Hepatocyte (in vitro differentiated cells): ENCODE measurements around the gene STAU1. TPM values are rescaled to one million over a fixed set of nuclear protein-coding genes. Genes with fewer than 3 reads are reported as not detected.

Experiments
- DNase-seq: peaks from one replicate; pipeline ENCODE4 v3.0.0-alpha.2; 2016; ENCODE audit warnings: low spot score
- H2AFZ ChIP-seq: fragments of 200-600 bp; sonication (generic); 2 replicates; pipeline ENCODE4 v1.6.0; 2016; ENCODE audit warnings: antibody characterized with exemption, mild to moderate bottlenecking
- H3K27ac ChIP-seq: fragments of 200-600 bp; sonication (generic); 2 replicates; pipeline ENCODE4 v1.5.1; 2016; ENCODE audit warnings: mild to moderate bottlenecking
- H3K27me3 ChIP-seq: fragments of 200-600 bp; sonication (generic); 2 replicates; pipeline ENCODE4 v1.6.1; 2016
- H3K36me3 ChIP-seq: fragments of 200-600 bp; sonication (generic); replicated peaks from 2 replicates; pipeline ENCODE4 v1.5.1; 2016; ENCODE audit warnings: low read depth; ENCODE audit not compliant: insufficient read depth
- H3K4me1 ChIP-seq: fragments of 200-600 bp; sonication (generic); 2 replicates; pipeline ENCODE4 v1.5.1; 2016; ENCODE audit warnings: mild to moderate bottlenecking, moderate library complexity; ENCODE audit not compliant: insufficient read depth
- H3K4me2 ChIP-seq: fragments of 200-600 bp; sonication (generic); 2 replicates; pipeline ENCODE4 v1.6.0; 2016
- H3K4me3 ChIP-seq: fragments of 200-600 bp; sonication (generic); 2 replicates; pipeline ENCODE4 v1.5.1; 2016; ENCODE audit warnings: mild to moderate bottlenecking
- H3K79me2 ChIP-seq: fragments of 200-600 bp; sonication (generic); 2 replicates; pipeline ENCODE4 v1.6.0; 2017; ENCODE audit warnings: mild to moderate bottlenecking
- H3K9me2 ChIP-seq: fragments of 200-600 bp; sonication (generic); replicated peaks from 2 replicates; pipeline ENCODE4 v1.6.0; 2017; ENCODE audit warnings: mild to moderate bottlenecking; ENCODE audit not compliant: insufficient read depth
- H3K9me3 ChIP-seq: fragments of 200-600 bp; sonication (generic); 2 replicates; pipeline ENCODE4 v1.5.1; 2016; ENCODE audit warnings: low read depth, mild to moderate bottlenecking
- H4K20me1 ChIP-seq: fragments of 200-600 bp; sonication (generic); 2 replicates; pipeline ENCODE4 v1.6.0; 2016; ENCODE audit warnings: mild to moderate bottlenecking; ENCODE audit not compliant: insufficient read depth, poor library complexity, severe bottlenecking
- CTCF ChIP-seq: fragments of 200-600 bp; sonication (generic); IDR thresholded peaks from 2 replicates; pipeline ENCODE4 v1.5.1; 2016; ENCODE audit warnings: antibody characterized with exemption, mild to moderate bottlenecking; ENCODE audit not compliant: poor library complexity
- EZH2 ChIP-seq: fragments of 200-600 bp; sonication (generic); IDR thresholded peaks from 2 replicates; pipeline ENCODE4 v1.6.1; 2016; ENCODE audit warnings: antibody characterized with exemption, mild to moderate bottlenecking, borderline replicate concordance
- EZH2phosphoT487 ChIP-seq: fragments of 200-600 bp; sonication (generic); IDR thresholded peaks from one replicate; pipeline ENCODE4 v1.6.1; 2018; ENCODE audit warnings: antibody characterized with exemption, mild to moderate bottlenecking, low read depth, moderate library complexity; ENCODE audit not compliant: unreplicated experiment, severe bottlenecking
- WGBS: methylation state at CpG from one replicate; pipeline ENCODE4 v1.1.6; 2016; ENCODE audit warnings: low lambda C conversion rate; ENCODE audit errors: missing lambda C conversion rate; 5-methylcytosine and 5-hydroxymethylcytosine counted together
- polyA plus RNA-seq: library from polyadenylated mRNA; unstranded; fragments of >200 nt; fragmentation: Nextera tagmentation; extraction: Ambion mirVana; gene quantifications from 2 replicates; pipeline ENCODE4 v1.2.1, GENCODE V29; 2016
- total RNA-seq: library from RNA; depleted of rRNA; stranded (reverse); fragments of >200 nt; gene quantifications from 2 replicates; pipeline ENCODE4 v1.2.3, GENCODE V29; 2014

The STAU1 gene
- total and polyA plus RNA-seq, 2 experiments from 2014 or later = 72.9 to 84.5 TPM

- no peaks in the 10 kb centered on the region for H4K20me1 ChIP-seq
- no peaks in the 10 kb centered on the region for H3K9me2 ChIP-seq
- WGBS = 70% methylated on average over 7 of the region's 8 CpGs
- H3K4me1 ChIP-seq = no peaks in the 10 kb centered on the region
- H3K79me2 ChIP-seq = no peaks in the 10 kb centered on the region
- no peaks in the 10 kb centered on the region for H3K27me3 ChIP-seq
- peak overlapping the region; percentile 20 for H3K27ac ChIP-seq
- no peaks in the 10 kb centered on the region for H3K9me3 ChIP-seq
- H2AFZ ChIP-seq = no peak overlapping the region
- DNase-seq = no peak
- H3K36me3 ChIP-seq = no peaks in the 10 kb centered on the region
- TF ChIP-seq CTCF = no peak
- TF ChIP-seq EZH2 = no peak
- TF ChIP-seq EZH2phosphoT487 = no peak
- H3K4me2 ChIP-seq = no peak overlapping the region
- no peak overlapping the region for H3K4me3 ChIP-seq
Observed at GRCh38 chr20:49230561-49231133, 42.5 kb upstream of the STAU1 start.

- no peaks in the 10 kb centered on the region for H3K36me3 ChIP-seq
- H3K79me2 ChIP-seq = no peaks in the 10 kb centered on the region
- no peaks in the 10 kb centered on the region for H3K27me3 ChIP-seq
- H3K9me2 ChIP-seq = no peaks in the 10 kb centered on the region
- H3K4me3 ChIP-seq = no peak overlapping the region
- no peak overlapping the region for H3K27ac ChIP-seq
- no peaks in the 10 kb centered on the region for H3K4me1 ChIP-seq
- 96% methylated on average over 10 of the region's 10 CpGs for WGBS
- no peak for DNase-seq
- H2AFZ ChIP-seq = no peak overlapping the region
- H3K9me3 ChIP-seq = no peaks in the 10 kb centered on the region
- H4K20me1 ChIP-seq = no peaks in the 10 kb centered on the region
- TF ChIP-seq EZH2 = no peak
- no peak for TF ChIP-seq EZH2phosphoT487
- TF ChIP-seq CTCF = no peak
- no peak overlapping the region for H3K4me2 ChIP-seq
Observed at GRCh38 chr20:49230021-49230420, 41.9 kb upstream of the STAU1 start.

GRCh38 chr20:49229381-49229780, 41.2 kb upstream of the STAU1 start:
- Histone ChIP-seq H3K9me2 (no peaks in the 10 kb centered on the region), H3K36me3 (no peaks in the 10 kb centered on the region), H3K4me3 (no peak overlapping the region), H3K79me2 (no peaks in the 10 kb centered on the region), H4K20me1 (no peaks in the 10 kb centered on the region), H3K27me3 (no peaks in the 10 kb centered on the region), H3K4me2 (no peak overlapping the region), H3K9me3 (no peaks in the 10 kb centered on the region), H3K27ac (no peak overlapping the region), H2AFZ (no peak overlapping the region), H3K4me1 (no peaks in the 10 kb centered on the region)
- no peak for TF ChIP-seq EZH2phosphoT487
- TF ChIP-seq EZH2 = no peak
- no peak for TF ChIP-seq CTCF
- no peak for DNase-seq
- 95% methylated on average over 2 of the region's 2 CpGs for WGBS

GRCh38 chr20:49228676-49229075, 40.5 kb upstream of the STAU1 start:
- Histone ChIP-seq H3K4me3 (no peak overlapping the region), H3K9me2 (no peaks in the 10 kb centered on the region), H3K79me2 (no peaks in the 10 kb centered on the region), H3K27me3 (no peaks in the 10 kb centered on the region), H3K4me2 (no peak overlapping the region), H3K27ac (no peak overlapping the region), H3K36me3 (no peaks in the 10 kb centered on the region), H3K4me1 (no peaks in the 10 kb centered on the region), H3K9me3 (no peaks in the 10 kb centered on the region), H2AFZ (no peak overlapping the region), H4K20me1 (no peaks in the 10 kb centered on the region)
- WGBS = 98% methylated on average over 9 of the region's 9 CpGs
- DNase-seq = no peak
- TF ChIP-seq EZH2 = no peak
- no peak for TF ChIP-seq EZH2phosphoT487
- no peak for TF ChIP-seq CTCF
